IPS-11a (cell line): ENCODE results near the gene SH3GL2.

Source experiments
- H3K4me3 ChIP-seq: one replicate; pipeline ENCODE4 v1.5.1; 2013; ENCODE audit warnings: low read depth, low read length, control low read depth

The SH3GL2 gene

DNA sequence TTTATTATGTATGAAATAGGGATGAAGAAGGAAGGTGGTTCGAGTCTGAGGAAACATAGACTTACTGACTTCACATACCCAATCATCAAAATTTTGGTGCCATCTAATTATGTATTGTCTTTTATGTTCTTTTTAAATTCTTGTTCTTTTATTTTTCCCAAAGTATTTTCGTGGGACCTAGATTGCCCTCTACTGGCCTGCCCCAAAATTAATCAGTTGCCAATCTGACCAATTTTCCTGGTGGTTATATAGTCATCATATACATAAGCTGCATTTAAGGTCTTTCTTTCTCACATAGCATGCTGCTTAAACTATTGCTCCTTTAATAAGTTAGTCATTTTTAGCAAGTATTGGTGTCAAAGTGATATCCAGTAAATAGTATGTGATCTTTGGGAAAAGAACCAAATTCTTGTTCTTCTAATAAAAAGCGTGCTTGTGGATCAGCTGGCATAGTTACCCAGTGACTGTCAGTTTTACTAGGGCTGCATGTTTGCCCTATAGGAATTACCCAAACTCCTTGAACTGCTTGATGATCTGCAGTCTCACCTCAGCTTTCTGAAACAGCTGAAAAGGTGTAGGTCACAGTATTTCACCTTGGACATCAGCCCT is 223.5 kb downstream of the SH3GL2 start:
- no peak overlapping the region for H3K4me3 ChIP-seq

DNA sequence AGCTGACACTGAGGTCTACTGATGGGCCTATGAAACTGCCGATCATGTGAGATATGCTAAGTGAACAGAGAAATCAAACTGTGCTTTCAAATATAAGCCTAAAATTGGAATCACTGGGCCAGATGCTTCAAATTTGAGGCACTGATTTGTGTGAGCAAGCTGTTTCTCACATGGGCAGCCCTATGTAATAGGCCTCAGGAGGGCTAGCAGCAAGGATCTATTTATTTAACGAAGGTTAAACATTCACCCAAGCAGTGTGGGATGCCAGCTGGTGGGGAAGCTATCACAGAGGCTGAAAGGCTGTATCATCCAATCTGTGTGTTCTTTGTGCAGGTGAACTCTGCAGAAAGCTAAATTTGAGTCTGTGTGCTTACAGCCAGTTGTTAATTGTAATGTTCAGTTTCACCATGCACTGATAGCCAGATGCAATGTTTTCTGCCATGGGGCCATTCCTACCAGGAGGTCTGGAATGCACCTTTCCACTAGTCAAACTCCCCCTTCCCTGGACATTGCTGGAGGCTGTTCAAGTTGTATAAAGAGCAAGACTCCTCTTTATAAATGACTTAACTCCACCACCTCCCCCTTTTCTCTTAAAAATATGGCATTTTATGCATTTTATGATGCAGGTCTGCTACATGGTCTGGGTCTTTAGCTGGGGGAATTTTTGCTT is 228.9 kb downstream of the SH3GL2 start:
- no peak overlapping the region for H3K4me3 ChIP-seq

DNA sequence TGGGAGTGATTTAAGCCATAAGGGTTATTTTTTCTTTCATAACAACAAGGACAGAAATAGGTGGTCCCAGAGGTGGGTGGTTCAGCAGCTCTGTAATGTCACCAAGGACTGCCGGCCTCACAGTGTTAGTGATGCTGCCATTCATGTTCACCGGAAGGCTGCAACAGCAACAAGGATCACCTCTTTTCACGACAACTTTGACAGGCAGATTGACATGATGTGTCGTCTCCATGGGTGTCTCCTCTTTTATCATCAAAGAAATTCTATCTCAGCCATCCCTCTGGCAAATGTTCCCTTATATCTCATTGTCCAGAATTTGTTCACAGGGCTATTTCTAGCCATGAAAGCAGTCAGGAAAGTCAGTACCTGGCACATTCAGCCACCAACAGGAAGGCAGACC is 231.5 kb downstream of the SH3GL2 start:
- H3K4me3 ChIP-seq: no peak overlapping the region

DNA sequence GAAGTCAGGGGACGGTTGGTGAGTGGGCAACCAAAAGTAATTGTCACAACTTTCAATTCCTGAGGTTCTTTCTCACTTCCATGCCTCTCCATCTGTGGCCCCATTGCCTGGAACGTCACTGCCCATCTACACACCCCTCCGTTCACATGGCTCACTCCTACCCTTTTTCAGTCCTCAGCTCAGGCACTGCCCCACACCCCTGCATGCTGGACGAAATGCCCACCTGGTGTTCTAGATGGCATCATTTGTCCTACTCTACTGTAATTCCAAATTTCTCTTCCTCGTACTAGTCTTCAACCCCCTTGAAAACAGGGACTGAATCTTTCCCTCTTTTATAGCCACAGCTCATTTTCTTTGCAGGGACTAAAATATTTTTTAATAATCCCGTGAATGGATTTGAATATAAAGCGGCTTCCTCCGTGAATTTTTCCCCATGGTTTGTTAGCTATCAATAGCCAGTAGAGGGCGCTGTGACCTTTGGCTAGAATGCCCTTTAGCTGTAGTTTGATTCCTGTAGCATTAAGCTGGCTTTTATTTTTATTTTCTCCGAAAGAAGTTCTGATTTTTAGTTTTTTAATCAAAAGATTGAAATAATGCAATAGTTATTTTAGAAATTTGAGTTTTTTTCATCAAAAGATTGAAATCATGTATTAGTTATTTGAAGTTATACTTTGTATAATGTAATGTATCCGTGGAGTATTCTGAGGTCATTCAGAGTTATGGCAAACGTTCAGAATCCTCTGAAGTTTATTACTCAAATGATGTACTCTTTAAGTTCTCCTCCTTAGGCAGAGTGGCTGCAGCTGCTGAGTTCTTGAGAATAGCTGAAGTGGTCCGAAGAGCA is 232.1 kb downstream of the SH3GL2 start:
- no peak overlapping the region for H3K4me3 ChIP-seq

DNA sequence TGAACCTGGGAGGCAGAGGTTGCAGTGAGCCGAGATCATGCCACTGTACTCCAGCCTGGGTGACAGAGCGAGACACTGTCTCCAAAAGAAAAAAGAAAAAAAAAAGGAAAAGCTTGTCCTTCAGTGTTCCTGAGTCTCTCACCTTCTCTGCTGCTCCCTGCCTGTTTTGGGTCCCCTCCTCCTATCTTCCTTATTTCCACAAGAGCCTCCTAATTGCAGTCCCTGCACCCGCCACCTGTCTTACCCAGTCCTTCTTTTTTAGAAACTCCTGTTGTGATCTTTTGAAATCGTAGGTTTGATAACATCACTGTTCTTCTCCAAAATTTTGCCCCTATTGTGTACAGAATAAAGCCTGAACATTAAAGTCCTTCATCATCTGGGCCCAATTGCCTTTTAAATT is 234.9 kb downstream of the SH3GL2 start:
- H3K4me3 ChIP-seq: no peak overlapping the region

DNA sequence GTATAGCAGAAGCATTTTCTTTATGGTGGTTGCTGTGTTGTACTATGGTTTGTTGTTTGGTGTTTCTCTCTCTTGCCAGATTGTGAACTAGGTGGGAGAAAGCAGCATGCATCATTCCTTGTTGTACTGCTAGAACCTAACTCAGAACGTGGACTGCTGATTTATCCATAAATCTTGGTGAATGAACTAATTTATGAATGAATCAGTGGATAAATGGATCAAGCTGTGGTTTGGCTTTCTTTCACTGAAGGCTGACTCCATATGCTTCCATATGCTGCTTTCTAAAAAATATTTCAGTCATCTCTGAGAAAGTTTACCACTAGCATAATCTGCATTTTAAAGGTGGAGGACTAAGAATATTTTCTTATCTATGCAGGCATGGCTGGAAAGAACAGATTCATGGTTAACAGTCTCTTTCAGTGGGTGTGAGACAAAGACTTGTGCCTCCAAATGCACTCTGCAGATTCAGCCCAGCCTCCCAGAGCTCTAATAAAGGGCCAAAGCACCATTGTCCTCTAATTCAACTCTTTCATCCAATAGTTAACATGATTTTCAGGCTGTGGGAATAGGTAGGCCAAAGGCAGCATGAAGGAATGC is 237.7 kb downstream of the SH3GL2 start:
- no peak overlapping the region for H3K4me3 ChIP-seq

DNA sequence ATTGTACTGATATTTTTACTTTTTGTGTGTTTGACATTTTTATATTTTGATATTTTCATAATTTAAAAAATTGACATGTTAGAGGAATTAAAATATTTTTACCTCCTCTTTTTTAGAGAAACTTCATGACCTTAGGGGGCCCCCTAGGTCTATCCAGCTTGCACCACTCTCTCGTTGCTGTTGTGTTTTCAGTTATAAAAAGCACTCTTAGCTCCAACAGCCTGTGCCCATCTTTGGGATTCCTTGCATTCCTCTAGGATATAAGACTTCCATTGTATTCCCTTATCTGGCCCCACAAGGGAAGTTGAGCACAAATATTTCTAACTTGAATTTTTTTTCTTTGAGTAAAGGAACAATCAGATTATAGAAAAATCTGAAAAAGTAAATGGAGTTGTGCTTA is 245.3 kb downstream of the SH3GL2 start:
- no peak overlapping the region for H3K4me3 ChIP-seq

DNA sequence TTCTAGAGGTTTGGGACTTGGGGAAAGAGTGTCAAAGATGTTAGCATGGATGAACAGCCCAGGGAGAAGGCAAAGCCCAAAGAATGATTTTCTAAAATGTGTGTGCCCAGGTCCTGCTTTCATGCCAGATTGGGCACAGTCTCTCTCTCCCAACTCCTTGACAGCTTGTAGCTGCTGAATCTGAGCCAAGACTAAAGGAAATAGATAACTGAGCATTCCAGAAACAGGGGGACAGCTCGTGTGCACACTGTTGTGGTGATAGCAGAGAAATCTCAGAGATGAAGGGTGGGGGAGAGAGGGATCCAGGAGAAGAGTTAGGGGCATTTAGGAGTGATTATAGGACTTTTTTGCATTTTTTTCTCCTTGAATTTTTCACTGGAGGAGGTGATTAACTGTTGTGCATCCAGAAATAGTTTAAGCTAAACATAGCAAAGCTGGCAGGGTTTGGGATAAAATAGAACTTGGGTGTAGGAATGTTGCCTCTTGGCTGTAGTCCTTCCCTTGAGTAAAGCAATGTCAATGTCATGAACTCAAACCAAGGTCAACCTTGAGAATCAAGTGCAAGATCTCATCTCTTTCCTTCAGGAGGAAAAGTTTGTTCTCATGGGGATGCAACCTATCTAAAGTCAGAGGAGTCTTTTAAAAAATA is 245.9 kb downstream of the SH3GL2 start:
- no peak overlapping the region for H3K4me3 ChIP-seq

DNA sequence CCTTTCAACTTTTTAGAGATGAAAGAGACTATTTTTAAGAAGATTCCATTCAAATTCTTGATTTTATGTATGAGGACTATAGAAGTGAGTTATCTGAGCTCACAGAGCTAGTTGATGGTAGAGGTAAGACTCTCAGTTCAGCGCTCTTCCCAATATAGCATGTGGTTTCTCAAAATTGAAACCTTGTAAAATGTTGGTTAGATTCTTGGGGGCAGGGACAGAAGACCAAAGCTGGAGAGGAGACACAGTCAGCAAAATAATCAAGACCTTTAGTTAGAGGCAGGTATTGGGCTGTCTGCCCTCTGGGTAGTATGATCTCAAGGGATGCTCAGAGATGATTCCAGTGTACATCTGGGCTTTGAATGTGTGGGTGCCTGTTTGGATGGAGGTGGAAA is 246.4 kb downstream of the SH3GL2 start:
- H3K4me3 ChIP-seq: no peak overlapping the region

DNA sequence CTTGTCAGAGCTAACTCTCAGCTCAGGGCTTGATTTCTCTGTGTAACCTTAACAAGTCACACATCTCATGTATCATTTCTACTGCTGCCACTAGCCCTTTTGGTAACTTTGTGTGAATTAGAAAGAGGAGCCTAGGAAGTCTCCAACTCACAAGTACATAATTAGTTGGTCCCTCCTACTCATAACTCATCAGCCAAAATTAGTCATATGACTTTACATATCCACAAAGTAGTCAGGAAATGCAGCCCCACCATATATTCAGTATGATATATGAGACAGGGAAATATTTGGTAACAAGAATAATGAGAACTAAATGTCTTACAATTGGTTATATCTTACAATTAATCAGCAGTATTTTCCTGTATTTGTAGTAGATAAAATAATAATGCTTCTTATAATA is 250.2 kb downstream of the SH3GL2 start:
- no peak overlapping the region for H3K4me3 ChIP-seq

DNA sequence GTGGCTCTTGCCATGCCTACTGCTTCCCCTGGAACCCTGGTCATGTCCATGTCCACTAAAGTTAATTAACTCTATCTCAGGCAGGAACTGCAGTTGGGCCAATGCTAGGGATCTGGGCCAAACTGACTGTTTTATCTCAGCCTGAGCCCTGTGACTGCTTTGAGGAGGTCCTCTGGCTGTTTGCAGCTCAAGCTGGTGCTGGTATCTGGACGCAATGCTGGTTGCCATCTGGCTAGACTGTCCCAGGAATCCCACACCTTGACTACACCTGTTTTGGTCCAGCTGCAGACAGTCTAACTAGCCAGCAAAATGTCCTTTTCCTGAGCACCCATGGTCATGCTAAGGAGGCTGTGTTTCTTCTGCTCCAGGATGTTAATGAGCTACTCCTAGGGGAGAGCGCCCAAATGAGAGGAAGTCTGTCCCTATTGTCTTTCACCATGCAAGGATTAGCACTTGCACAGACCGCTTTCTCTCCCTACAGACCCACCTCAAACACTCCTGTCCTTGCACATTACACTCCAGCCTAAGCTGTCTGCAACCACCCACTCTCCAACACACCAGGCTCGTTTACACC is 251.0 kb downstream of the SH3GL2 start:
- no peak overlapping the region for H3K4me3 ChIP-seq

DNA sequence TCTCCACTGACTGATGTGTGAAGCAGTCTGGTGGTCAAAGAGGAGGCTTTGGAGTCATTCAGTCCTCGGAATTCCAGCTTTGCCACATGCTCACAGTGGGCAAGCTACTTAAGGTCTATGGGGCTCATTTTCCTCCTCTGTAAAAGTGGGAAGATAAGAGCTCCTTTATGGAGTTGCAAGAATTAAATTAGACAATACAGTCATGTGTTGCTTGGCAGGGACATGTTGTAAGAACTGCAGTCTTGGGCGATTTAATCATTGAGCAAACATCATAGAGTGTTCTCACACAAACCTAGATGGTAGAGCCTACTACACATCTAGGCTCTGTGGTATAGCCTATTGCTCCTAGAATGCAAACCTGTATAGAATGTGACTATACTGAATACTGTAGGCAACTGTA is 253.9 kb downstream of the SH3GL2 start:
- no peak overlapping the region for H3K4me3 ChIP-seq

DNA sequence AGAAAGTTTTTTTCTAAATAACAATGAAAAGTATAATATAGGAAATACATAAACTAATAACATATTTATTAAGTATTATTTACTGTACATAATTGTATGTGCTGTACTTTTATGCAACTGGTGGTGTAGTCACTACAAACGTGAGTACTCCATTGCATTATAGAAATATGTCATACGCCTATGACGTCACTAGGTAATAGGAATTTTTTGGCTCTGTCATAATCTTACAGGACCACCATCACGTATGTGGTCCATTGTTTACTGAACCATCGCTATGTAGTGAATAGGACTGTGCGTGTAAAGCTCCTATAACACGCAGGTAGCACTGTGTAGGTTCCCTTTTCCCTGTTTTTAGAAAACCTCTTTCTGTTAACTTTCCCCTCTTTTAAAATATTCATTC is 255.0 kb downstream of the SH3GL2 start:
- H3K4me3 ChIP-seq: no peak overlapping the region

DNA sequence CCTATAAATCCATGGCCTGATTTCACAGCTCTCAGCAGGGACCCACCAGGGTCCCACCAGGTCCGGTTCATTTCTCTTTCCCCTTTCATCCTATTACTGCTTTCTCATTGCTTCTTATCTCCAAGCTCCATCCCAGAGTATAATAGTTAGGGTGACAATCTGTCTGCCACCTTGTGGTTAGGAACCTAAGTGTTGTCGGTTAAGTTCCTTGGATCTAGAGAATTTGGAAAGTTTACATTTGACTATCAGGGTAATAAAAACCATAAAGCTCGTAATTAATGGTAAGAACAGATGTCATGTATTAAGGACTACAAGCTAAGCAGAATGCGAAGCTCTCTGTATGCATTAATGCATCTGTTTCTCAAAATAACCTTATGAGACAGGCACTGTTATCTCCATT is 259.1 kb downstream of the SH3GL2 start:
- no peak overlapping the region for H3K4me3 ChIP-seq

DNA sequence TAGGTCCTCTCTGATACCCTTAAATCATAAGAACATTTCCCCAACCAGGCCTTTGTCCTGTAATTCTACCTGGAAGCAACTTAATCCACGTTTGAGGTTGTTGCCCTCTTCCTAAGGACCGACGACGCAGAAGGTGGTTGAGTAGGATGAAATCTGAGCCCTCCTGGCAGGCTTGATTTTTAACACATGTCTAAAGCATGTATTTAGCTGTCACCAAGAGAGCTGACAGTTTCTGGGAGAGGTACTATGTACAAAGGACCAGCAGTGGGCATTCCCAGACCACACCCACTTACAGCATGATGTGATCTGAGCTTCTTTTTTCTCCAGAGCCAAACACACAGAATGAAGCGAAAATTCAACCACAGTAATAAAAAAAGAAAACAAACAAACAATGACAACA is 260.9 kb downstream of the SH3GL2 start:
- no peak overlapping the region for H3K4me3 ChIP-seq

DNA sequence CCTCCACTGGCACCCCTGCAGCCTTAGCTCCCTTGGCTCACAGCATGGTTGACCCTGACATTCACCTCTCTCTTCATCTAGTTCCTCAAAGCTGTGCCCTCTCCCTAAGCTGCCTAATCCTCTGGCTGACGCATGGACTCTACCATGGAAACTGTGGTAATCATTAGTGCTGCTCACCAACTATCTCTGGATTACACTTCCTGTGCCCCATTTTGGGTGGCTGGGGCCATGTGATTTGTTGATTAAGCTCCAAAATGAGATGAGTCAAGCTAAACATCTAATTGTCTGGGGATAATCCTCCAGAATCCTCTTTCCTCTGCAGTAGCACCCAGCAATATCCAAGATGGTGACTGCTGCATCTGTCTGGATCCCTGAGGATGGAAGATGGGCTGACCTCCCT is 264.4 kb downstream of the SH3GL2 start:
- no peak overlapping the region for H3K4me3 ChIP-seq
